CD4-positive, alpha-beta T cell treated with Interleukin-1 beta for 1 hour (primary cell): ENCODE data around the gene EYA2.

ENCODE experiments used
- DNase-seq, 2 donors: peaks; one replicate each; pipeline ENCODE4 v3.0.0-alpha.2; 2020 to 2022

Gene EYA2

GRCh38 chr20:47013606-47014005 lies 119.0 kb downstream of the EYA2 start:
- DNase-seq = no peak

DNA sequence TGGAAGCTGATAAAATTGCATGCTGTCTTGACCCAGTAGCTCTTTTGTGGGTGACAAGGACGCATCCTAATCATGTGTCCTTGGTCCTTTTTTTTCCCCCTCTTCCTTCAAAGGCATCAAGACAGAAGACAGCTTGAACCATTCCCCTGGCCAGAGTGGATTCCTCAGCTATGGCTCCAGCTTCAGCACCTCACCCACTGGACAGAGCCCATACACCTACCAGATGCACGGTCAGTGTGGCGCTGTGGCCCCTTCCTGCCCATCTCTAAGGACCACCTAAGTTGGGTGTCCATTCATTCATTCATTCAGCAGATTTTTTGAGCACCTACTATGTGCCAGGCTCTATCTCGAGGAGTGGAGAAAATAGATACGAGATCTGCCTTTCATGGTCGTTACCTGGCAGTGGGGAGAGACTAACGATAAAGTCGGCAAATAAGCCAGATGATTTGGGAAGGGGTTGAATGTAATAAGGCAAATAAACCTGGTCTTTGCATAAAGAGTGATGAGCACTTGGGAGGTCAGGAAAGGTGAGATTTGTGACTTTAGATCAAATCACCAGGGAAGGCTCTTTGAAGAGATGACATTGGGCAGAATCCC lies 121.5 kb downstream of the EYA2 start:
- no peak for DNase-seq

DNA sequence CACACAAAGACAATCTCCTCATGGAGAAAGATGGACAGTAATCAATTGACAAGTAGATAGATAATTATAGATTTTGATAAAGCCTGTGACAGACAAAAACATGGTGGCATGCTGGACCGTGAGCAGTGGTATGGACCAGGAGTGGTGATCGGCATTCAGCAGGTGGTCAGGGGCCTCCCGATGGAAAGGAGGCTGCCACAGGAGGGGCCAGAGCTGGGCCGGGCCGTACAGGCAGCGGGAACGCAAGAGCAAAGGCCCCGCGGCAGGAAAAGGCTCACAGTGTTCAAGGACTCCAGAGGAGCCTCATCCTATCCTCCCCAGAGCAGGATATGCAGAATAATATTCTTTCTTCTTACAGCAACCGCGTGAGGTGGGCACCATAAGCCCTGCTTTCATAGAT lies 123.7 kb downstream of the EYA2 start:
- no peak for DNase-seq

- DNase-seq = no peak
These were observed 124.6 kb downstream of the EYA2 start for GRCh38 chr20:47019121-47019824.

DNA sequence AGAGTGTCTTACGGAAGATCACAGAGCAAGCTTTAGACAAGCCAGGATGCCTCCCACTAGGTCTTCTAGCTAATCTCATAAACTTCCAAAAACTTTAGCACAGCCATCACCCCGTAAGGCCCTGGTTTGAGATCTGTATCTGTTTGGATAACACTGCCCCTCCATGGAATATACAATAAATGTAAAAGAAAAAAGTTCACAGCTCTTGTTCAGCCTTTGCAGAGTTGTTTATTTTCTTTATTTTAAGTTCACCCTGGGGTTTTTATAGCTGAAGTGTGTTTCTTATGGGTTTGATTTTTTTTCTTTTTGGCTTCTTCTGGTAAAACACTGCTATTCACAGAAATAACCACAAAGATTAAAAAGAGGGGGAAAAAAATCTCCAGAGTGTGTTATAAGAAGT lies 125.6 kb downstream of the EYA2 start:
- DNase-seq = no peak

DNA sequence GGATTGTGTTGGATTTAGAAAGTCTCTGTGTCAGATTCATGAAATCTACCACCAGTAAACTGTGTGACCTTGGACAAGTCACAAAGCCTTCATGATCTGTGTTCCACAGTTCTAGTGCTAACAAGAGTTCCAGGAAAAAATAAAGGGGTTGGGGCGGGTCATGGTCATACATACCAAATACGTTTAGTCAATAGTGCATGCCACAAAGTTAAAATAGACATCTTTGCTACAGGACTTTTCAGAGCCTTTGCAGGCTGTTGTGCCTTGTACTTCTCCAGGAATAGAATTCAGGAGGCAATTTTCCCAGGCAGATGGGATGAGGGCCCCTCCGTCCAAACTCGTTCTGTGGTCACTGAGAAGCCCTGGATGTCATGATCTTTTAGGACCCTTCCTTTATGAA lies 127.2 kb downstream of the EYA2 start:
- no peak for DNase-seq

DNA sequence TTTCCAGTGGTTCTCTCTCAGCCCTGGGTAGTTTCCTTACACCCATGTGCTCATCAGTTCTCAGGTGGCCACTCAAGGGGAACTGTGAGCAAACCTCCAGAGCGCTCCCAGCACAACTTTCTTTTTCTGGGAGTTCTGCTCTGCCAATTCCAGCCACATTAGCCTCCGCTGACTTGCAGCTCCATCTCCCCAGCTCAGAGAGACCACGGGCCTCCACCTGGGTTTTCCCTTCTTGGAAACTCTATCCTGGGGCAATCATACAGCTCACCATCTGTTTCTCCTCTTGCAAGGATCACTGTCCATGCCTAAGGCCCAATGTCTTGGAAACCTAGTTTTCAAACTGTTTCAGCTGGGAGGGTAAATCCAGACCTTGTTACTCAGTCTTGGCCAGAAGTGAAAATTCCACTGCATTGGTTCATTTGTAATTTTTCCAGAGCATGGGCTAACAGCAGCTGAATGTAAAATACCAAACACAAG lies 129.9 kb downstream of the EYA2 start:
- DNase-seq = no peak

GRCh38 chr20:47027042-47027441 lies 132.4 kb downstream of the EYA2 start:
- DNase-seq = no peak

- DNase-seq = no peak
These were observed 132.8 kb downstream of the EYA2 start for GRCh38 chr20:47027456-47027855.

GRCh38 chr20:47028487-47028886 lies 133.8 kb downstream of the EYA2 start:
- no peak for DNase-seq

GRCh38 chr20:47029845-47030244 lies 135.2 kb downstream of the EYA2 start:
- DNase-seq = no peak

DNA sequence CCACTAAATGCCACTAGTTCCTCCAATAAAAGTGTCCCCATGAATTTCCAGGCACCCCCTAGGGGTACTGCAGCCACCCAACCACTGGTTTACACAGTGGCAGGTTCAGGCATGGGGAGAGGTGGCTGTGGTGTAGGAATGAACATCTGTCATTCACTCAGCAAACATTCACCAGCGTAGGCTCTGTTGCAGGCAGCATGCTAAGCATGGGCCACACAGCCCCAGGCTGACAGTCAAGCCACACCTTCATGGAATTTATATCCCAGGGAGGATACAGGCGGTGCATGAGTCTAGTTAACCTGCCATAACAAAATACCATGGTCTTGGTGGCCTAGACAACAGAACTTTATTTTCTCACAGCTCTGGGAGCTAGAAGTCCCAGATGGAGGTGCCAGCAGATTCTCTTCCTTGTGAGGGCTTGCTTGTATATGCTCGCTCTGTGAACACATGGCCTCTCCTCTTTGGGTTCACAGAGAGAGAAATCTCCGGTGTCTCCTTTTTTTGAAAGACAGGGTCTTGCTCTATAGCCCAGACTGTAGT lies 135.7 kb downstream of the EYA2 start:
- no peak for DNase-seq

DNA sequence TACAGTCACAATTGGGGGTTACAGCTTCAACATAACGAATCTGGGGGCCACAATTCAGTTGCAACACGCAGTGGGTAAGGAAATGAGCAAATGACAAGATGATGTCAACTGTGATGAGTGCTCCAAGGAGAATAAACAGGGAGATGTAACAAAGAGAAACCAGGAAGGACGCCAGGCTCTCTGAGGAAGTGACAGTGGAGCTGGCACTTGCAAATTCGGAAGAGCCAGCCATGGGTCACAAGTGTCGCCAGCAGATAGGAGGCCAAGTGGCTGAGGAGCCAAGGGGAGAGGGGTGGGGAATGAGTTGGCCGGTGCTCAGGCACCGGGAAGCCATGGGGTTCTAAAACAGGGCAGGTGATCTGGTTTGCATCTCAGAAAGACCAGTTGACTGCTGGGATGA lies 136.4 kb downstream of the EYA2 start:
- no peak for DNase-seq

DNA sequence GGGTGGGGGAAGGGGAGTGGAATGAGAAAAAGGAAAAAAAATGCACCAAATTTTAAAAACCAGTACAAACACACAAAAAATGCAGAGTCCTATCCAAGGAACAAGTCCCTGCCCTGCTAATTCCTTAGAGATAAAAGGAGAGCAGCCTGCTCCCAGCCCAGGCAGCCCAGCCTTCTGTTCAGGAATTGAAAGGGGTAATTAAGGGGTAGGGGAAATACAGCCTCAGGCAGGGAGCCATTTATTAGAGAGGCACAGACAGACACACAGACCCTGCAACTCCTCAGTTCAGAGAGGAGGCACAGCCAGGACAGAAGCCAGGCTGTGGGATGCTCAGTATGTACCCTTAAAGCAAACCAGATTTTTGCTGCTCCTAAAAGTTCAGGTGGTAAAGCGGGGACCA lies 137.2 kb downstream of the EYA2 start:
- DNase-seq = no peak

GRCh38 chr20:47032933-47033578 lies 138.4 kb downstream of the EYA2 start:
- no peak for DNase-seq

DNA sequence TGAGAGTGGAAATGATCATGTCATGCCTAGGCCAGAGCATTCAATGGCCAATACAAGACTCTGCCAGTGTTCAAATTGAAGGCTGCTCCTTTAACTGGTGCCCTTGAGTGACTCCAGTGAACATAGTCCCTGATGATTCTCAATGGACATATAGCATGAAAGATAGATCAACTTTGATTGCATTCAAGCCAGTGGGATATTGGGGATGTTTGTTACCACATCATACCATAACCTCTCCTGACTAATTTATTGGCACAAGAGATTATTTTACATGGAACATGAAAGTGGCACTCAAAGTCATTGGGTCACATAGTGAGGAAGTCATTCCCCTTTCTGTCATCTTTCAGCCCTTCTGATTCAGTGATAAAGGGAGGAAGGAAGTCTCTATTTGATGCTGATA lies 139.0 kb downstream of the EYA2 start:
- DNase-seq = no peak

GRCh38 chr20:47035026-47035590 lies 140.5 kb downstream of the EYA2 start:
- no peak for DNase-seq

DNA sequence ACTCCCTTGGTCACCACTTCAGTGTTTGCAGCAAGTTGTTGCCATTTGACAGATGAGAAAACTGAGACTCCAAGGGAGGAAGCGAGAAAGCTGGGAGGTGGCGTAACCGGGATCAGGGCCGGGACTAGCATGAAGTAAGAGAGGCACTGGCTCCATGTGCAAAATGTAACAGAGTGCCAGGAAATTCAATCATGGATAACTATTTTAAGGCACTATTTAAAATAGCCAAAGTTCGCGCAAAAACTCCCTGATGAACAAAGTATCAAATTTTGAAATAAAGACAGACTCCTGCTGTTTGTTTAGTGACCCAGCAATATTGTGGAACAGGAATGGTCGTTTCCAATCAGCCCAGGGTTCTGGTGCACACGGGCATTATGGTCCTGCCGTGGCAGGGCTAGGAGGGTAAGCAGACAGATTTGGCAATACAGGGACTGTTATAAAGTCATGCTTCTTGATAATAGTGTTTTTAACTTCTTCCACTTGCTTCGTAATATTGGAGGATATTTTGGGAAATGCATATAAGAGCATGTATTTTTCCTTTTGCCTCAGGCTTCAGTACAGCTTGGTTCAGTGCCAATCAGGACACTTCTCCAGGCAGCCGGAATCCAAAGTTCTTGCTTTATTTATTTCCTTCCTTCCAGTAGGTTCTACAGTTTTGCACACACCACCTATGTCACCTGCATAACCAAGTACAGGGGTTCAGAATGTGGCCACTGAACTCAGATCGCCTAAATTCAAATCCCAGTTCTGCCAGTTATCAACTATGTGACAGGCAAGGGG lies 141.6 kb downstream of the EYA2 start:
- DNase-seq = no peak

DNA sequence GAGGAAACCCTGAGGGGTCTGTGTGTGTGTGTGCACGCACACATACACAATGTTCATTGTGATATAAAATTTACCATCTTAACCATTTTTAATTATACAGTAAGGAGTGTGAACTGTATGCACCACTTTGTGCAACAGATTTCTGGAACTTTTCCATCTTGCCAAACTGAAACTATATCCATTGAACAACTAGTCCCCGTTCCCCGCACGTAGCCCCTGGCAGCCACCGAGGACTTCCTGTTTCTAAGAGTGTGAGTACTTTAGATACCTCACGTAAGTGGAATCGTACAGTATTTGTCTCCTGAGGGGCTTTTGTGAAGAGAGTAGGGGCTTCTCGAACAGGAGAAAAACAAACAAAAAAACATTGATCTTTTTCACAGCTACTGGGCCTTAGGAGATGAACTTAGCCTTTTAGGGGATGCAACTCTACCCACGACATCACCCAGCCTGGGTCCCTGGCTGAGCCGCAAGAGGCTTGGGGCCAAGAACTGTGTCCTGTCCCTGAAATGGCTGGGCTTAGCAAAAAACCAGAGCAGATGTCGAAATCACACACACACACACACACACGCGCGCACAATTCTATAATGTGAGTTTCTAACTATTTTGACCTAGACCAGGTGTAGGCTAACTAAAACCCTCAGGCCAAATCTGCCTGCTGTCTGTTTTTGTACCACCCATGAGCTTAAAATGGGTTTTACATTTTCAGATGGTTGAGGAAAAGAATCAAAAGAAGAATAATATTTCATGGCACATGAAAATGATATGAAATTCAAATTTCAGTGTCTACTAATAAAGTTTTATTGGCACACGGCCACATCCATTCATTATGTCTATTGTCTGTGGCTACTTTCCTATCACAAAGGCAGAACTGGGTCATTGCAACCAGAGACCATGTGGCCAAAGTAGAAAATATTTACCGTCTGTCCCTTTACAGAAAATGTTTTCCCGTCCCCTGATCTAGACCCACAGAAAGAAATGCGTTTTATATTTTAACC lies 144.2 kb downstream of the EYA2 start:
- no peak for DNase-seq

- no peak for DNase-seq
These were observed 146.0 kb downstream of the EYA2 start for GRCh38 chr20:47040506-47041125.

- no peak for DNase-seq
These were observed 146.8 kb downstream of the EYA2 start for GRCh38 chr20:47041396-47041899.
